ENCODE results near the gene MYH11.
"Not testable (repeated sequence)": the region's sequence is repeated elsewhere in the genome, so short reads cannot be mapped to it uniquely, and the experiment has no call there.

Gene MYH11

DNA sequence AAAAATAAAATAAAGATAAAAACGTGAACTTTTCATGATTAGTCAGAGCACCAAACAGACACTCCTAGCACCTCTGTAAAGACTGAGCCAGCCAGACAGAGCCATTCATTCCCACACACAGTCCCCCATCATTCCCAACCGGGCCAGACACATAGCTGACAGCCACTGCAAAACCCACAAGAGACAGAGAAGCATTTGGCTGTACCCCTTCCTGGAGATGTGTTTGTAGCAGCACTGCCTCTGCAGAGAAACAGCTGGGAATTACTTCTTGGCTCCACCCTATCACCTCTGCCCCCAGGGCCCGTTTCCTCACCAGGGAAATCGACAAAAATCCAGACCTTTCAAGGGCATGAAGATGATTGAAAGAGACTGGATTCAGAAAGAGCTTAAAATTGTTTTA is 46.4 kb downstream of the MYH11 start:
- peak; percentile 52 for DNase-seq (ENCODE audit: low read depth, low spot score)

GRCh38 chr16:15809297-15809696 is 47.5 kb downstream of the MYH11 start:
- DNase-seq (ENCODE audit: low read depth, low spot score): not testable (repeated sequence)

DNA sequence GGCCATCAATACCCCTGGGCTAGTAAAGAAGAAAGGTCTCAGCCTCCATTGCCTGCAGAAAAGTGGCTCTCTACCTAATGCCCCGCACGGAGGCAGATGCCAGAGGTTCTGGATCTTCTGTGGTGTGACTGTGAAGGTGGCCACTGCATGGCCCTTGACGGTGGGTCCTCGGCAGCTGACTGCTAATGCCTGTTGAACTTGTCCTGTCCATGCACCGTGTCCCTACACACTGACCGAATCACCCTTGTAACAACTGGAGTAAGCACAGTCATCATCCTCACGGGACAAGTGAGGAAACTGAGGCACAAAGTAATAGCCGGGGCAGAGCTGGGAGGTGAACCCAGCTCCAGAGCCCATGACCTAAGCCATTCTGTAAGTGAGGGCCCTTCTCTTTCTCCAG is 48.8 kb downstream of the MYH11 start:
- no peak for DNase-seq (ENCODE audit: low read depth, low spot score)

DNA sequence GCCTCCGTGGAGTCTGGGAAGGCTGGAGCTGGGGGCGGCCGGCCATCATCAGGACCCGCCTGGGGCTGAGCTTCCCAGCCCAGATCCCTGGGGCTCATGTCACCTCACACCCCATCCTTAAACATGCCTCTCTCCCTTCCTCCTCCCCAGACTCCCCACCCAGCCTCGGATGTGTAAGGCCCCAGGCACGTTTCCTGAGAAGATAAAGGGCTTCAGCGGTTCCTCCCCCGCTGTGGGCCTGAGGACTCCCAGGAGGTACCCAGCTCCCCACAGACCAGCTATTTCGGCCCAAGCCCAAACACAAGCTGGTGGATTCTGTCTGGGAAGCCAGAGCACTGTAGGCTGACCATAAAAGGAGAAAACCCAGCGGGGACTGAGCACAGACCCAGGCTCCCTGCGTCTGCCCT is 49.2 kb downstream of the MYH11 start:
- peak; percentile 87 for DNase-seq (ENCODE audit: low read depth, low spot score)

- DNase-seq (ENCODE audit: low read depth, low spot score): no peak
These were observed 53.2 kb downstream of the MYH11 start for GRCh38 chr16:15803618-15804017.

- DNase-seq (ENCODE audit: low read depth, low spot score): no peak
These were observed 56.9 kb downstream of the MYH11 start for GRCh38 chr16:15799851-15800495.

DNA sequence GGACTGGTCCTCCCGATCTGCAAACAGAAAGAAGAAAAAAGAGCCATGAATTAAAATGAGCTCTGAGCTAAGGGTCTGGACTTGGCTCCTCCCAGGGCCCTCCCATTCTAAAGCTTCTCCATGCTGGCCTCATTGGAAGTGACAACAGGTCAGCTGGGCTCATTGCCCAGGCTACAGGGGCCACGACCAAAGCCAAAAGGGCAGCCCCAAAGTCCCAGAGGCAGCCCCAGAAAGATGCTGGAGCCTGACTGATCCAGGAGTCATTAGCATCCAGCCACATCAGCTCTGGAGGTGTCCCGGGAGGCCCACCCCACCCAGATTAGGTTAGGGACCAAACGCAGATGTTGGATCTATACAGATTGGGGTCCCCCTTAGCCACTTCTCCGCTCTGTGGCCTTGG is 58.2 kb downstream of the MYH11 start:
- no peak for DNase-seq (ENCODE audit: low read depth, low spot score)

DNA sequence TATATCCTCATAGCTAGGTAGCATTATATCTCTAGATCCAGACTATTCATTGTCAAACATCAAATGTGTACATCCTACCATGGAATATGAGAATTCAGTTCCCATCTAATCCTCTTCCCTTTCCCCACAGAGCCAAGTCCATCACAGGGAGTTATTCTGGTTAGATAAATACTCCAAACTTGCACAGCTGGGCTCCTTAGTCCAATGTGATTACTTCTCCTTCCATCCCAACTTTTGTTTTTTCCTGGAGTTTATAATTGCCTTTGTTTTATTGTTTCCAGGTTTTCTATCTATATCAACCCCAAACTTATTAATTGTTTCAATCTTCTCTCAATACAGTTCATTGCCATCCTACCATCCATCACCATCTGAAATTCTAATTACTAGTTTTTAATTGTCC is 59.9 kb downstream of the MYH11 start:
- DNase-seq (ENCODE audit: low read depth, low spot score): no peak

GRCh38 chr16:15795615-15796014 is 61.2 kb downstream of the MYH11 start:
- no peak for DNase-seq (ENCODE audit: low read depth, low spot score)

- DNase-seq (ENCODE audit: low read depth, low spot score): no peak
These were observed 64.3 kb downstream of the MYH11 start for GRCh38 chr16:15792563-15792971.

DNA sequence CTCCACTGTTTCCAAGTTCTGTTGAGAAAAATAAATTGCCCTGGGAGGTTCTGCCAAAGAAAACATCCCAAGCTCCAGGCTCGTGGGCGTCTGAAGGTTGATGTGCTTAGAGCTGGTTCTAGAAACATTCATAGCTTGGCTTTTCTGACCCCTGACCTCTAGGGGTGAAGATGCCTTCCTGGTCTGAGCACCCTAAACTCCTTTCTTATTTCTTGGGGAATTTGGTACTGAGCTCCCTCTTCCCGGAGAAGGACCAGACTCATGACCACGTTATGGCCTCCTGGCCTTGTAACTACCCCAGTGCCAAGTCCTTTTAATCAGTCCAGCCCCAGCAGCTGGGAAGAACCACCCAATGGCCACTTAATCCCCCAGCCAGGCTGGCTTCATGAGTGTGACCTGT is 66.4 kb downstream of the MYH11 start:
- DNase-seq (ENCODE audit: low read depth, low spot score): no peak

GRCh38 chr16:15789816-15790215 is 67.0 kb downstream of the MYH11 start:
- not testable (repeated sequence) for DNase-seq (ENCODE audit: low read depth, low spot score)

GRCh38 chr16:15788846-15789239 is 68.0 kb downstream of the MYH11 start:
- no peak for DNase-seq (ENCODE audit: low read depth, low spot score)

GRCh38 chr16:15786501-15786900 is 70.3 kb downstream of the MYH11 start:
- no peak for DNase-seq (ENCODE audit: low read depth, low spot score)

- no peak for DNase-seq (ENCODE audit: low read depth, low spot score)
These were observed 71.3 kb downstream of the MYH11 start for GRCh38 chr16:15785386-15786059.

DNA sequence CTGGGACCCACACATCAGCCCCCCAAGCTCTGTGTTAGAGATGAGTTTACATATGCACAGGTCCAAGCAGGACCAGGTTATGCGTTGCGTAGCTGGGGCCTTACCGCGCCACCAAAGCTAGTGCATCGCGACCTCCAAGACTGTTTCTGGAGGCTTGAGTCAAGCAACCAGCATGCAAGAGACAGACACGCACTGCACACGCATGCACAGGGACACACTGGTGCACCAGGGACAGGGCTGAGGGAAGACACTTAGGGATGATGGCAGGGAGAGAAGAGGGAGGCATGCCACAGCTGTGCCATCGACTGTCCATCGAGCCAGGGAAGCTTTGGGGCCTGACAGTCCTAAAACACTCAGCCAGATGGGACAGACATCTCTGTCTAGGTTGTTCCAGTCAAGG is 72.8 kb downstream of the MYH11 start:
- no peak for DNase-seq (ENCODE audit: low read depth, low spot score)

- DNase-seq (ENCODE audit: low read depth, low spot score): peak; percentile 70
These were observed 74.1 kb downstream of the MYH11 start for GRCh38 chr16:15782573-15783365.

DNA sequence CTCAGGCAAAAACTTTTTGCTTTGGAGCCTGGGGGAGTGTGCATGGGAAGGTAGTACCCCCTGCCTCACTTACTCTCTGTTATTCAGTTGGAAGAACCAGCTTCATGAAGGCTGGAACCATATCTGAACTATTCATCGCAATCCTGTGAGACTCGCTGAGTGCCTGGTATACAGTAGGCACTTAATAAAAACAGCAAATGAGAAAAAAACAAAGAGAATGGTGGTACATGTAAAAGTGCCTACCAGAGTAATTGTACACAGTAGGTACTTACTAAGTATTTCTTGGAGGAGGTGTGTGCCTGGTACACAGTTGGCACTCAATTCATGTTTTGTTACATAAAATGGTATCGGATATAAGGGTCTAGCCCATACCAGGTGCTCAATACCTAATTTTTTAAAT is 75.2 kb downstream of the MYH11 start:
- no peak for DNase-seq (ENCODE audit: low read depth, low spot score)

GRCh38 chr16:15780805-15781204 is 76.0 kb downstream of the MYH11 start:
- DNase-seq (ENCODE audit: low read depth, low spot score): no peak

DNA sequence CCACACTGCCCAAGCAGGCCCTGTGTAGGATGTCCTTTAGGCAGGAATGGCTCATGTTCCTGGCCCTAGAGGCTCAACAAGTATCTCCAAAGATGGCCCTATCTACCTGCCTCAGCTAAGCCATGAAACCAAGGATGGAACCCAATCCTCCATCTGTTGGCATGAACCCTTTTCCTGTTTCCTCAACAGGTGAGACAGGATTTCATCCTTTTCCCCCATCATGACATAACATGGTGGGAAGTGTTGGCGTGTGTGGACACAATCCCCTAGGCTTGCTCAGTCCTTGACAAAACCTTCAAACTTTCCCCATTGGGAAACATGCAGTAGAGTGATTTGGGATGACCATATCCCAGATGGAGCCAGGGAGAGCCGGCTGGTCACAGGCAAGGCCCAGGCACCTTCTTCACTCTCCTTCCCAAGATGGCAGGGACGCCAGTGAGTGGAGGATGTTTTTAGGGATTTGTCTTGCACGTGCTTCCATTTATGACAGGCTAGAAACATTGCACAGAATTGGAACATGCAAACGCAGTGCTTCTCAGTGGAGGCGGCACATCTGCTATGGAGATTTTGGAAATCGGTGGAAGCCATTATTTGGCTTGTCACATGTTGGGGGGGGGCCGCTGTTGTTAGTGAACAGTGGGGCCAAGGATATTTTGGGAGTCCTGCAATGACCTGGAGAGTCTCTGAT is 77.0 kb downstream of the MYH11 start:
- DNase-seq (ENCODE audit: low read depth, low spot score): no peak

DNA sequence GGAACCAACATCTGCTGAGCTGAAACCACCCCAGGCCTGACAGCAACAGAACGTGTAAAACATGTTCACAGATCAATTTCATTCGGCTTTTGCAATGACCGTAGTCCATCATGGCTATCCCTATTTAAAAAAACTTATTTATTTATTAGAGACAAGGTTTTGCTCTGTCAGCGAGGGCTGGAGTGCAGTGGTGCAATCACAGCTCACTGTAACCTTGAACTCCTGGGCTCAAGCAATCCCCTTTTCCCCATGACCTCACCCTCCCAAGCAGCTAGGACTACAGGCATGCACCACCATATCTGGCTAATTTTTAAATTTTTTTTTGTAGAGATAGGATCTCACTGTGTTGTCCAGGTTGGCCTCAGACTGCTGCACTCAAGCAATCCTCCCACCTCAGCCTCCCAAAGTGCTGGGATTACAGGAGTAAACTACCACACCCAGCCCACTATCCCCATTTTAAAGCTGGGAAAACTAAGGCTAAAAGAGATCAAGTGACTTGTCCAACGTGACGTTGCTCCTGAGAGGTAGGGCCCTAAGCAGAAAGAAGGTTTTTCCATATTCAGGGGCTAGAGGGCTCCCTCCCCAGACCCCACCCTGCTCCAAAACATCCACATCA is 77.7 kb downstream of the MYH11 start:
- no peak for DNase-seq (ENCODE audit: low read depth, low spot score)

All from ELF-1 (cell line).